ENCODE results near the gene ARL3.
"Not testable (repeated sequence)": the region's sequence is repeated elsewhere in the genome, so short reads cannot be mapped to it uniquely, and the experiment has no call there.

Gene ARL3

GRCh38 chr10:102744374-102745051 is 30.3 kb upstream of the ARL3 start:
- peak overlapping the region; percentile 75 for H3K4me3 ChIP-seq (ENCODE audit: insufficient read length, low read depth)
- H3K9ac ChIP-seq (ENCODE audit: insufficient read length, low read depth): peak overlapping the region; percentile 77
- no peaks in the 10 kb centered on the region for H3K36me3 ChIP-seq (ENCODE audit: insufficient read depth, insufficient read length, low read length)
- no peaks in the 10 kb centered on the region for H3K9me3 ChIP-seq (ENCODE audit: insufficient read depth, low read length)
- no peak for DNase-seq (ENCODE audit: low read depth, low spot score)
- H3K4me1 ChIP-seq (ENCODE audit: insufficient read depth, insufficient read length): no peaks in the 10 kb centered on the region
- no peaks in the 10 kb centered on the region for H3K27me3 ChIP-seq (ENCODE audit: insufficient read depth, insufficient read length)
- TF ChIP-seq ZNF274 (IDR thresholded peaks at IDR 0.05; ENCODE audit: low read depth, low read length) (no peak), YY1 (IDR thresholded peaks at IDR 0.05; ENCODE audit: insufficient read depth, insufficient read length) (no peak), SUZ12 (IDR thresholded peaks at IDR 0.05; ENCODE audit: extremely low read depth, insufficient read depth, insufficient read length) (no peak)

GRCh38 chr10:102743588-102744373 is 29.6 kb upstream of the ARL3 start, which contains the start of gene WBP1L:
Gene WBP1L, plus strand, starts transcription at chr10:102743948. Its CDS starts 106 bp downstream, at chr10:102744054.
- H3K27me3 ChIP-seq (ENCODE audit: insufficient read depth, insufficient read length): no peaks in the 10 kb centered on the region
- DNase-seq (ENCODE audit: low read depth, low spot score): peak; percentile 94

GRCh38 chr10:102743078-102743587 is 28.9 kb upstream of the ARL3 start:
- H3K36me3 ChIP-seq (ENCODE audit: insufficient read depth, insufficient read length, low read length): no peaks in the 10 kb centered on the region
- TF ChIP-seq SUZ12 (IDR thresholded peaks at IDR 0.05; ENCODE audit: extremely low read depth, insufficient read depth, insufficient read length) (no peak), ZNF274 (IDR thresholded peaks at IDR 0.05; ENCODE audit: low read depth, low read length) (no peak), YY1 (IDR thresholded peaks at IDR 0.05; ENCODE audit: insufficient read depth, insufficient read length) (no peak)
- H3K9ac ChIP-seq (ENCODE audit: insufficient read length, low read depth): no peak overlapping the region
- H3K27me3 ChIP-seq (ENCODE audit: insufficient read depth, insufficient read length): no peaks in the 10 kb centered on the region
- no peak overlapping the region for H3K4me3 ChIP-seq (ENCODE audit: insufficient read length, low read depth)
- DNase-seq (ENCODE audit: low read depth, low spot score): no peak
- no peaks in the 10 kb centered on the region for H3K4me1 ChIP-seq (ENCODE audit: insufficient read depth, insufficient read length)
- H3K9me3 ChIP-seq (ENCODE audit: insufficient read depth, low read length): no peaks in the 10 kb centered on the region

More at GRCh38 chr10:102743588-102744373, 29.6 kb upstream of the ARL3 start, which contains the start of gene WBP1L:
- Histone ChIP-seq H3K4me3 (ENCODE audit: insufficient read length, low read depth) (peak within 1 kb of the TSS; percentile 75), H3K9me3 (ENCODE audit: insufficient read depth, low read length) (no peaks in the 10 kb centered on the region), H3K9ac (ENCODE audit: insufficient read length, low read depth) (peak within 1 kb of the TSS; percentile 77), H3K36me3 (ENCODE audit: insufficient read depth, insufficient read length, low read length) (no peaks in the 10 kb centered on the region), H3K4me1 (ENCODE audit: insufficient read depth, insufficient read length) (no peaks in the 10 kb centered on the region)
- TF ChIP-seq YY1 (IDR thresholded peaks at IDR 0.05; ENCODE audit: insufficient read depth, insufficient read length) (peak; percentile 93), SUZ12 (IDR thresholded peaks at IDR 0.05; ENCODE audit: extremely low read depth, insufficient read depth, insufficient read length) (no peak), ZNF274 (IDR thresholded peaks at IDR 0.05; ENCODE audit: low read depth, low read length) (no peak)

GRCh38 chr10:102742313-102742712 is 28.1 kb upstream of the ARL3 start:
- H3K9me3 ChIP-seq (ENCODE audit: insufficient read depth, low read length); H3K36me3 ChIP-seq (ENCODE audit: insufficient read depth, insufficient read length, low read length); DNase-seq (ENCODE audit: low read depth, low spot score); H3K4me1 ChIP-seq (ENCODE audit: insufficient read depth, insufficient read length); H3K9ac ChIP-seq (ENCODE audit: insufficient read length, low read depth); H3K4me3 ChIP-seq (ENCODE audit: insufficient read length, low read depth); H3K27me3 ChIP-seq (ENCODE audit: insufficient read depth, insufficient read length): not testable (repeated sequence)

GRCh38 chr10:102741726-102742237 is 27.6 kb upstream of the ARL3 start:
- TF ChIP-seq ZNF274 (IDR thresholded peaks at IDR 0.05; ENCODE audit: low read depth, low read length): no peak
- no peak for TF ChIP-seq YY1 (IDR thresholded peaks at IDR 0.05; ENCODE audit: insufficient read depth, insufficient read length)
- no peak for TF ChIP-seq SUZ12 (IDR thresholded peaks at IDR 0.05; ENCODE audit: extremely low read depth, insufficient read depth, insufficient read length)
- H3K36me3 ChIP-seq (ENCODE audit: insufficient read depth, insufficient read length, low read length): peaks cover 11% of the 10 kb centered on the region

GRCh38 chr10:102740229-102740628 is 26.0 kb upstream of the ARL3 start:
- Histone ChIP-seq H3K9me3 (ENCODE audit: insufficient read depth, low read length) (no peaks in the 10 kb centered on the region), H3K4me3 (ENCODE audit: insufficient read length, low read depth) (no peak overlapping the region), H3K36me3 (ENCODE audit: insufficient read depth, insufficient read length, low read length) (peaks cover 19% of the 10 kb centered on the region), H3K27me3 (ENCODE audit: insufficient read depth, insufficient read length) (no peaks in the 10 kb centered on the region), H3K4me1 (ENCODE audit: insufficient read depth, insufficient read length) (peaks cover under 1% of the 10 kb centered on the region), H3K9ac (ENCODE audit: insufficient read length, low read depth) (no peak overlapping the region)
- no peak for DNase-seq (ENCODE audit: low read depth, low spot score)
- TF ChIP-seq SUZ12 (IDR thresholded peaks at IDR 0.05; ENCODE audit: extremely low read depth, insufficient read depth, insufficient read length) (no peak), ZNF274 (IDR thresholded peaks at IDR 0.05; ENCODE audit: low read depth, low read length) (no peak), YY1 (IDR thresholded peaks at IDR 0.05; ENCODE audit: insufficient read depth, insufficient read length) (no peak)

More at GRCh38 chr10:102741726-102742237, 27.6 kb upstream of the ARL3 start:
- no peak for DNase-seq (ENCODE audit: low read depth, low spot score)
- Histone ChIP-seq H3K27me3 (ENCODE audit: insufficient read depth, insufficient read length) (no peaks in the 10 kb centered on the region), H3K9me3 (ENCODE audit: insufficient read depth, low read length) (no peaks in the 10 kb centered on the region), H3K4me3 (ENCODE audit: insufficient read length, low read depth) (no peak overlapping the region), H3K4me1 (ENCODE audit: insufficient read depth, insufficient read length) (no peaks in the 10 kb centered on the region), H3K9ac (ENCODE audit: insufficient read length, low read depth) (no peak overlapping the region)

DNA sequence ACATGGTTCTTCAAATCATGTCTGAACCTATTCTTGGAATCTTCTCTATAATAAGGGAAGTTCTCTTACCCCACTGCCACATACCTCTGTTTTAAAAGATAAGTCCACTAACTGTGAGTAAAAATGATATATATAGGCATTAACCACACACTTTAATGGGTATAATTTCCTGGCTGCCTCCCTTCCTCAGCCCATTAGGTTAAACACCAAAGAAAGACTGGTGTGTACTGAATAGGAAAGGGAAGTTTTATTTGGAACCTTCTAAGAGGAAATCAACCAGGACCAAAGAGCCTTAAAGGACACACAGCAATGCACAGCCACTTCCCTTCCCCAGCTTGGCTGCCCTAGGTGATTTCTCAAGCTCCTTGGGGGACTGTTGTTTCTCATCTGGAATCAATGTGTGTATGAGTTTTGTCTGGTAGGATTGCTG is 24.5 kb upstream of the ARL3 start:
- no peaks in the 10 kb centered on the region for H3K9me3 ChIP-seq (ENCODE audit: insufficient read depth, low read length)

More for the DNA sequence above, 24.5 kb upstream of the ARL3 start:
- Histone ChIP-seq H3K4me1 (ENCODE audit: insufficient read depth, insufficient read length) (peaks cover 4% of the 10 kb centered on the region), H3K9ac (ENCODE audit: insufficient read length, low read depth) (no peak overlapping the region), H3K27me3 (ENCODE audit: insufficient read depth, insufficient read length) (no peaks in the 10 kb centered on the region), H3K4me3 (ENCODE audit: insufficient read length, low read depth) (no peak overlapping the region), H3K36me3 (ENCODE audit: insufficient read depth, insufficient read length, low read length) (peaks cover 32% of the 10 kb centered on the region)
- DNase-seq (ENCODE audit: low read depth, low spot score): no peak
- TF ChIP-seq SUZ12 (IDR thresholded peaks at IDR 0.05; ENCODE audit: extremely low read depth, insufficient read depth, insufficient read length) (no peak), YY1 (IDR thresholded peaks at IDR 0.05; ENCODE audit: insufficient read depth, insufficient read length) (no peak), ZNF274 (IDR thresholded peaks at IDR 0.05; ENCODE audit: low read depth, low read length) (no peak)

Data from NT2/D1 (cell line).